ENCODE results near the gene PON1.

The PON1 gene

DNA sequence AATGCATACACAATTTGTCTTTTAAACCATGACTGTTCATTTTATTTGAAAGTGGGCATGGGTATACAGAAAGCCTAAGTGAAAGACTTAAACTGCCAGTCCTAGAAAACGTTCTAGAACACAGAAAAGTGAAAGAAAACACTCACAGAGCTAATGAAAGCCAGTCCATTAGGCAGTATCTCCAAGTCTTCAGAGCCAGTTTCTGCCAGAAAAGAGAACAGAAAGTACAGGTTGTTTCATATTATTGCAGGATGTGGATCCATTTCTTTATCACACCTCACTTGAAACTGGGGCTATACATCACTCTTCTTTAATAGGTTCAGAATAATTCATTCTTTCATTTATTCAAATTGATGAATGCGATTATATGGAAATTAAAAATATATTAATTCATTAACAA is 7.7 kb downstream of the PON1 start:
- no peak for DNase-seq

DNA sequence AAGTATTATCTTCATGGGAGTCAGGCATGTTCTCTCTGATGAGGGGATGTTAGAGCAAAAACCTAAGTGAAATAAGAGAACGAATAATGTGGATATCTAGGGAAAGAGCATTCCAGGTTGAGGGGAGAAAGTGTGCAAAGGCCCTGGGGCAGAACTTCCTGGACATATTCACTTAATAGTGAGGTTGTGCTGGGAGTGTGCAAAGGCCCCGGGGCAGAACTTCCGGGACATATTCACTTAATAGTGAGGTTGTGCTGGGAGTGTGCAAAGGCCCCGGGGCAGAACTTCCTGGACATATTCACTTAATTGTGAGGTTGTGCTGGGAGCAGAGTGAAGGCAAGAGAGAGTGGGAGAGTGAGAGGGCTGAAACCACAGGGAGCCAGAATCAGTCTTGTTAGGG is 11.8 kb downstream of the PON1 start:
- no peak for DNase-seq

DNA sequence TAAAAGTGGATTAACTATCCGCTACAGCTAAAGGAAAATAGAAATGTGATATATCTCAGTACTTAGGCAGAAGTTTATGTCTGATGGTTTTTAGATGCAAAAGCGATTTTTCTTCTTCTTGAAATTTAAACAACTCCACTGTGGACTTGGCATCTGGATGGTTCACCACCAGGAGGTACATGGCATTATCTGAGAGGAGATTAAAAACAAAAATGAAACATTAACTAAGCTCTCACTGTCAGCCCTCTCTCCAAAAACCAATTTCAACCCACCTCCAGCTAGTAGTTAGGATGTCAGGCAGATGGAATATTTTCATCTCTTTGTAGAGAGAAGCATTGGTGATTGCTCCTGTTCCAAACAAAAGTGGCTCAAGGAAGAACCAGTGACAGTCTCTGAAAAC is 12.9 kb downstream of the PON1 start:
- DNase-seq, result no peak

DNA sequence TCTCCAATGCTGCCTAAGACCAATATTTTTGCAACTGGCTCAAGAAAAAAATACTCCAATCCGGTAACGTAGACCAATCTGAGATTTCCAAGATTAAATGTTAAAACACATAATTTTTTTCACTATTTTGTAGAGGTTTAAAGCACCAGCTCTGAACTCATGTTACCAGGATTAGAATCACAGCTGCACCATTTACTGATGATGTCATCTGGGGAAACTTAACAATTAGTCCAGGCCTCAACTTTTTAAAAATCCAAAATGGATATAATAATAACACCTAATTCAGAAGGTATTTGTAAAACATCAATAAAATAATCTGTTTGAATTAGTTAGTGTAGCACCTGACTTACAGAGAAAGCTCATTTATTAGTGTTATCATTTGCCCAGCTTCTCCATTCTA is 14.4 kb downstream of the PON1 start:
- no peak for DNase-seq

DNA sequence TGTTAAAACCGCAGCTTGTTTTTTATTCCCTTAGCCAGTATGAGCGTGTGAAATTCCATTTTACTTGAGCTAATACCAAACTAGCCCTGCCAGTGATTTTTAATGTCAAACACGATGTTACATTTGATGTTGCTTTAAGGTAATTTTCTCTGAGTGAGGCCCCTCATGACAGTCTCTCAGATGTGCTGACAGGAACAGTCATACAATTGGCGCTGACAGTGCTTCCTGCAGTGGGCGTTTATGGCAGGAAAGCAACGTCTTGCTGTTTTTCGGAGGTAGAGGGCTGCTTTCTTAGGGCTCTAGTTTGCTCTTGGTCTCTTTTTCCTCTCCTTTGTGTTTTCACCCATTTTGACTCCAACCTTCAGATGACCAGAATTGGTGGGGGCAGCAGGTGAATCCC is 19.3 kb downstream of the PON1 start:
- DNase-seq, result no peak

DNA sequence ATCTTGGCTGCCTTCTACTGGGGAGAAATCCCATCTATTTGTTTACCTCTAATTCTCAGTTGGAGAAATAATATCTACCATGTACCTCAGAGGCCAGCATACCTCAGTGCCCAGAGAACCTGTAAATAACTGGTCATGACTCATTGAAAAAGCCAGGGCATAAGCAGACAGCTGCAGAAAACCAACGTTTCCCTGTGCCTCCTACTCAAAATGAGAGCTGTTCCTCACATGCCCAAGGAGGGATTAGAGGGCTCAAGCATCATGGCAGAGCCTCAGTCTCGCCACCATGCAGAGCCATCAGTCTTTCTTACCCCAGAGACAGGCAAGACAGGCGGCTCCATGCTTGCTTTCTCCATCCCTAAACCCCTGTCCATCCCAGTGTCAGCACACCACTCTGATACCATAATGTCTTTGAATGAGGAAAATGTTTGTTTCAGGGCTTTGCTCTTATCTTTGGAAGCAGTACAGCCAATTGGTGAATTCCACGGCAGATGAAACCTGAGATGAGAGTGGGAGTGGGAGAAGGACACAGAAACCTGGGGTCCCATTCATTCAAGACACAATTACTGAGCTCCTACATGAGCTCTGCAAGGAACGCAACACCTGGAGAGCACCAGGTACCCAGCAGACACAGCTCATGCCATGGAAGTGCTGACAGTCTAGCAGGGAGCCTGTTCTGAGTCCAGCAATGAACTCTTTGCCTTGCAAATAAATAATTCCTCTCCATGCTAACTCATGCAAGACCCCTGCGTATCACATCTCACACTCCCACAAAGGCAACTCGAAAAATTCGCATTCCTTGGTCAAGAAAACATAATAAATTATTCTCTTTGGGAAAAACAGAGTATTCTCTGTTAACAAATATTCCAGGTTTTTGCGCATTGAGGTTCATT is 21.1 kb downstream of the PON1 start:
- DNase-seq, result no peak

DNA sequence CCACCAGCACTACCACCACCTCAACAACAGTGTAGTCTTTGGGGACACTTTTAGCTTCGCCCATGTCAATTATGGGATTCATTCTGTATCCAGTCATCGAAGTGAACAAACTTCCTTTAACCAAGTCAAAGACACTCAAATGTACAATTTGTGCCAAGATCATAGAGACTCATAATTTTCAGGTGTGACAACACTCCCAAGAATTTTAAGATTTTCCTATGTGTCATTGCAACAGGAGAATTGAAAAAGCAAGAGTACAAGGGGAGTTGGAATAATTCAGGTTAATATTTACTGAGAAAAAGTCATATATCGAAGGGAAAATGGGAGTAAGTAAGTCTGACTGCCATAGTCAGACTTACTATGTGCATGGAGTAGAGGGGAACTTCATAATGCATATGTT is 26.2 kb downstream of the PON1 start:
- DNase-seq, result no peak

DNA sequence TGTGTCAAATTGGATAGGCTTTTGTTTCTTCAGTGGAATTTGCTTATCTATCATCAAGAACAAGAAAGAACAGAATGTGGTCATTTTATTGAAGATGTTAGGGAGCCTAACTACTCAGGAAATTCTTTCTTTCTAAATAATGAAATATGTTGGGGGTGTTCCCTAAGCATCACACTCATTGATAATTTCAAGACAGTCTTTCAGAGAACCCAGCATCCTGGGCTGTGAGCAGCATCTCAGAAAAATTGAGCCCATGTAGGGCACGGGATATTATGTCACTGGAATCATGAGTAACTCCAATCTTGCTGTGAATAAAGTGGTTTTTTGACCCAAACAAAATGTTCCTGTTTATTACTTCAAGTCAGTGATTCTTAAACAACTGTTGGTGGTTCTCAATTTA is 27.3 kb downstream of the PON1 start:
- DNase-seq, result no peak

DNA sequence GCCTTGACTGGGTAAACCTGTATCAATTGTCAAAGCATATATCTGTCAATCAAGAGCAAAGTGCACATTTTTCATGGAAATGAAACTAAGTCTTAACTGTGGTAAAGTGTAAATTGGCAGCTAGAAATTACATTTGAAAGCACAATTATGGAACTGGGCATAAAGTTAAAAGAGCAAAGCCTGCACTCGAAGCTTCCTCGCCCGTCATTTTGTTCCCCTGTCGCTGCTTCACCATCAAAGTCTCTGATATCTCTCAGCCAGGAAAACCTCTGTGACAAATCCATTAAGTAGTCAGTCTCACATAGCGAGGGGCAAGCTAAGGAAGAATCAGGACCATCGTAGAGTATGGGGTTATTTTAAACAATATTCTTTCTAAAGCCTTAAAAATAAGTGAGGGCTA is 27.9 kb downstream of the PON1 start:
- no peak for DNase-seq

DNA sequence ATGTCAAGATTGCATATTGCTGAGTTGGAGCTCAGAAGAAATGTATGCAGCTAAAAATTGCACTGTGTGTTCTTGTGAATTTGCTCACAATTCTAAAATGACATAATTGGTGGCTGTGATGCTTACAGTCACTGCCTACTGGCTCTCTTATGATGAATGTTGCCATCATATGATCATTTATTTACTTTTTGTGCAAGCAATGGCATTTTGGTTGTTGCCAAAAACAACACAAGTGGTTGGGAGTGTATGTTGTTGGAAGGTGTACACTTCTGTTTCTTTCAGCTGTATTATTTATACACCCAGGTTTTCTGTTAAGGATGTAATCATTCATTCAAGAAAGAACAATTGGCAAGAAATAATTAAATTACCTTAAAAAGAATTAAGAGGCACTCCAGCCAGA is 28.9 kb downstream of the PON1 start:
- DNase-seq, result no peak

DNA sequence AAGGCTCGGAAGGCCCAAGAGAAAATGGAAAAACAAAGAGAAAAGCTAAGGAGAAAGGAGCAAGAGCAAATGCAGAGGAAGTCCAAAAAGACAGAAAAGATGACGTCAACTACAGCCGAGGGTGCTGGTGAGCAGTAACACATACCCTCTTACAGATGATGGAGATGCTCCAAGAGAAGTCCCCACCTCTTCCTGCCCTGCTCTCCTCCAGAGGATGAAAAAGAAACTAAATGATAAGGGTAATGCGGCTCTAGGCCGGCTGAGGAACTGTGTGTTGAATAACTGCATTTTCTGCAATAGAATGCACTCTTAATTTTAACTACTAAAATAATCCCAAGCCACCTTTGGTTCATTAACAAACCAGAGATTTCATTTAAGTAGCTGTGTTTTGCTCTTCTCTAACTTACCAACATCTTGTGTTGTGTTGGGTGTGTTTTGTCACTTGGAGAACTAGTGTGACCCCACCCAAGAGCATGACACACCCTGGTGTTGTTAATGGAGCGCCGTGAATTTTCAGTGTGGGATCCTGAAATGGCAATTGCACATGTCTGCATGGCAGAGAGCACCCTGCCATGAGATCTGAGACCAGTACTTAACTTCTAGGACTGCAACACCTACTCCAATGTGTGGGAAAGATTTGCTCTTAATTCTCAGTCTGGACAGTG is 34.0 kb downstream of the PON1 start:
- no peak for DNase-seq

DNA sequence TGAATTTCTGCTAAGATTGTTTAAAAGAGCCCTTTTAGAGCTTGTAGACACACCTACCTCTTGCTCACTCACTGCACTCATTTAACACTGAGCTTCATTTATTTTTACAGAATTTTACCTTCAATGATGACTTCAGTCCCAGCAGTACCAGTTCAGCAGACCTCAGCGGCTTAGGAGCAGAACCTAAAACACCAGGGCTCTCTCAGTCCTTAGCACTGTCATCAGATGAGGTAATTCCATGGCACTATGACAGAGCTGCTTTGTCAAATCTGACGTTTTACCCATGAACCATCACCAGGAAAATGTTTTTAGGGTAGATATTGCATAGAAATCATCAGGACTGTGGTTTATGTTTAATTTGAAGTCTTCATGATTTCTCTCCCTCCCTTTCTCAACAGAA is 38.2 kb downstream of the PON1 start:
- DNase-seq, result no peak

DNA sequence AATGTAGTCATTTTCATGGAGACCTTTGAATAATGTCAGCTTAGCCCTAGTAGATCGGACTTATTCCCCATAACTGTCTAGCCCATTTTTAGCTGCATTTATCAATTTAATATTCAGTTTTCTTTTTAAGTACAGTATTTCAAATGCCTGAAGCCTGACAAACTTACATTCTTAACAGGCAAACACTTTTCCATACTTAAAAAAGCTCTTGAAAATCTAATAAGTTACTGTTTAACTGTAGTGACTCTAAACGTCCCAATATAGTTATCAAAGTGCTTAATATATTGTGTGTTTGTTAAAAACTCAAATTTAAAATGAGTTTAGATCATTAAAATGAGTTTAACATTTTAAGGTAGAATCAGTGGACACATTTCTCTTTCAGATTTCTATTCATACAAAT is 44.9 kb downstream of the PON1 start:
- DNase-seq, result no peak

DNA sequence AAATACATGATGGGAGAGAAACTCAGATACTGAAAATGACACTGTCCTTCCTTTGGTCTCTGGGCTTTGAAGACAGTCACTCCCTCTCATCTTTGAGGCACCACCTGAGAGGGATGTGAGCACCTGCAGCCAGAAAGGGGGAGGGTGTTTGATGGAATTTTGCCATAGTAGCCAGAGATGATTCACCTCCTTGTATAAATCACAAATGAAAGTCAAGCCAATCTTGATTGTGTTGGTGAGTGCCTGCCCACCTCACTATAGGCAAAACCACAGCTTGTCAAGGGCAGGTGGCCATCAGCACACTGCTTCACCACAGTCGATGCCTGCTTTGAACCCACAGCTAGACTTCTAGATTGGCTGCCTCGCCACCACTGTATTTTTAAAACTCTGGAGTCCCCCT is 48.2 kb downstream of the PON1 start:
- DNase-seq, result no peak

DNA sequence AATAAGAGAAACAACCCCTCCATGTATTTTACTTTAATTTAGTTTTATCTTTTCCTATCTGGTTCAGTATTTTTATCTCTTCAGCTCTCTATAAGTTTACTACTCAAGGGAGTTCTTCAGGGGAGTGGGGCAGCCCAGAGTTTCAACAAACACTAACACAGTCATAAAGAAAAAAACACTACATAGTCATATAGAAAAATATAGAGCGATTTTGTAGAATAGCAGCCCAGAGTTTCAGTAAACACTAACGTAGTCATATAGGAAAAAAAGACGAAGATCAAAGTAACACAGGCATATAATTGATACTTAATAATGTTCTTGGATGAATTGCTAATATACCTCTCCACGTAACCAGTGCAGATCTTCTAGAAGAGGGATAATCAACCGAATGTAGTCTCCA is 54.7 kb downstream of the PON1 start:
- no peak for DNase-seq

DNA sequence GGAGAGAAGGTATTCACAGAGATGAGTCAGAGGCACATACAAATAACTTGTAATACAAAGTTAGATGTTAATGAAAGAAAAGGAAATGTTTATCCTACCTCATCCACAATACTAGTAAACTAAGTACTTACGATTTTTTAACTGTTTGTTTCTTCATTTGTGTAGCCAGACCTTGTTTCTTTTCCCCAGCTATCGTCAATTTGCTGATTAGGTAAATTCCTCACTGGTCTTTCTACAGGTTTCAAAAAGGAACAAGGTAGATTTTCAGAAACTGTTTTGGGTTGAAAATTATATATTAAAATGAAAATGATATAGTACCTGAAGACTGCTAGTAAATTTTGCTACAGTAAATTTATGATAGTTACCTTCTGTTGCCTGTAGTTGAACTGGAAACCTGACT is 56.6 kb downstream of the PON1 start:
- no peak for DNase-seq

DNA sequence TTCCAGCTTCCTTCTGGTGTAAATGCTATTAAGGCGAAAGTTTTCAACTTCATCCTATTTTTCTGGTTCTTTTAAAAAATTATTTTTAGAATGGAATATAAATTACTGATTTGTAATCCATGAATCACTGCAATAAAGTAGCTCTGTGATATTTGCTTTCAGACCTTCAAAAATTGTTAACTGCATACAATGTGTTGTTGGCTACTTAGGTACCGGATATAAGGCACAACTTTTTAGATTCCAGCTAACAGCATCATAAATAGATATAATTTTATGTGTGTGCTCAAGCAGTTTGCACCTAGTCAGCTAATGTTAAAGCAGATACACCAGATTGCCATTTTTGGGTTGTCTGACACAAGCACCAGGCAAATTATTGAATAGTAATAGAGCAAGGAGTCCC is 58.7 kb downstream of the PON1 start:
- no peak for DNase-seq

DNA sequence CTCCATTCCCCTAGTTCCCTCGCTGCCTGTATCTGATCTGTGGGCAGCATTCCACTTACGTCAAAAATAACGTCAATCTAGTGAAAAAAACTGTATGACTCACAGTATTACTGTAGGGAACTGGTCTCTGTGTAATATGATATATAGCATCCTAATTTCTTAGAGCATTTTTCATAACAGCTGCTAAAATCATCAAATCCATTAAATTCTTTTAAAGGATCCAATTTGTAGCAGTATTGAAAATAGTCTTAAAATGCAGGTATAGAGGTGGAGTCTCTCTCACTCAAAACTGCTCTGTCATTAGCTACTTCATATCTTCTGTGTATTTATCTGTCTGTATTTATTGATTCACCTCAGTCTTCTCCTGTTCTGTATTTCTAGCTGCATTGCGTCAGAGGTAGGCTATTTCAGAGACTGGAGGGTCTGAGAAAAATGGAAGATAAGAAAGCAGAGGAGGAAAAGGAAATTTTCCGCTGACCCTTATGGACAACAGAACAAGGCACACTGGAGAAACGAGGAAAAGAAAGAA is 59.9 kb downstream of the PON1 start:
- DNase-seq, result no peak

DNA sequence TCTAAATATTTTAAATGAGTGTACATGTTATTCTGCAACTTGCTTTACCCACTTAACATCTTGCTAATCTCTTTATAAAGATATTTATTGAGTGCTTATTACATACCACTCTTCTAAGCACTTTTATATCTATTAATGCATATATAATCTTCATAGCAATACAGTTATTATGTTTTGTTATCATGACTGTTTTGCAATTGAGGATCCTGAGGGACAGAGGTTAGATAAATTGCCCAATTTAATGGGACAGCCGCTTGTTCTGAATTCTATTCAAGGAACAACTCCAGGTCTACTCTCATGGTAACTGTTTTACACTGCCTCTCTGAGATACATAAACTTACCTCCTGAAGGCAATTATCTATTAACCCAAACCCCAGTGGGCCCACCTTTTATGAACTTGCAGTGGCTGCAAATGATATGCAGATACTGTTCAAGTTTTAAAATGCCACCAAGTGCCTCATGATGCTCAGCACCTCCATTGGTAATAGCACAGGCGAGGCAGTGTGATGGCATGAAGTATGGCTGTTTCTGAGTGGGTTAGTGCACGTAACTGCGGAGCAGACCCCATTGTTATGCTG is 60.5 kb downstream of the PON1 start:
- no peak for DNase-seq

DNA sequence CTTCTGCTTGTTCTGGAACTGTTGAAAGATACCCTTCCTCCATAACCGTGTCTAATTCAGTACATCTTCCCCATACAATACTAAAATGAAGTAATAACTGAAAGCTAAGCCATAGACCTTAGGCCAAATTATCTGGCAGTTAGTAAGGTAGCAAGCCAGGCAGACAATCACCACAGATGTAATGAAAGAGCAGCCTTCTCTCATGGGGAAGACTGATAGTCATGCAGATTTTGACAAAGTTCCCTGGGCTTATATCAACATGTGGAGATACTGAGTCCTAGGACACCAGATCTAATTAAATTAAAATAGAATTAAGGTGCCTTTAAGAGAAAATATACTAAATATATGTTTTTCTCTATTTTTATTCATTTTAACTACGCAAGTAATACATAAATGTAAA is 61.5 kb downstream of the PON1 start:
- DNase-seq, result no peak

DNA sequence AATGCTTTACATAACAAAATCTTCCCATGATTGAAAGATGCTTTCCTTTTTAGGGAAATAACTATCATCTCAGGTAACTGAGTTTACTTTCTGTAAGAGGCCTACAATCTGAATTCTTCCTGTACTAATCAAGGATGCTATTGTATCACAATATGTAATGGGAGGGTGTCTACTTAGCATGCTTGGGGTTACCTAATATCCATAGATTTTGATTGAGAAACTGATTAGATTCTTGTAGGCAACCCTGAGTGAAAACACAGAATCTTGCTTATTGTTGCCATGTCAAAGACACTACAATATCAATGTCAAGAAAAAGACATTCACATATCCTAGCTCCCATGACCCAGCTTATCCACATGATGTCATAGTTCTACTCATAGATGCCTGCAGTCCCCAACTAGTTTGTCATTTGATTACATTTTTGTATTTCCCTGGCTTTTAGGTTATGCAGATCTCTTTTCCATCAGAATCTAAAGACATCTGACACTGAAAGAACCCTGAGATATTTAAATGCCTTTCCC is 62.4 kb downstream of the PON1 start:
- DNase-seq, result no peak

DNA sequence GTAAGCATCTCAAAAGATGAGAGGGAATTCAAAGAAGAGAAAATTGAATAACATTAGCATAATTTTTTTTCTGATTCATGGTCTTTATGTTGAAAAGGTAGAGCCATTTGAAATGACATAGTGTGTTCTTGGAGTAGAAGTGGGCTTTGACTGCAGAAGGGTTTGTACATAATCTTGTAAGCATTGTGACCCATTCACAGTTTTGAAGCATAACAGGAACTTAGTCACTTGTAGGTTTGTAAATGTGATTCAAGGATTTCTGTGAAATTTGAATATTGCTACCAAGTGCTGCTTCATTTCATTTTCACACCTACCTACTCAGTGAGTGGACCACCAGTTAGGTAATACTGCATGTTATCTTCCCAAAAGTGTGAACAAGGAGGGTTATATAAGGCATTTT is 68.6 kb downstream of the PON1 start:
- DNase-seq, result no peak

DNA sequence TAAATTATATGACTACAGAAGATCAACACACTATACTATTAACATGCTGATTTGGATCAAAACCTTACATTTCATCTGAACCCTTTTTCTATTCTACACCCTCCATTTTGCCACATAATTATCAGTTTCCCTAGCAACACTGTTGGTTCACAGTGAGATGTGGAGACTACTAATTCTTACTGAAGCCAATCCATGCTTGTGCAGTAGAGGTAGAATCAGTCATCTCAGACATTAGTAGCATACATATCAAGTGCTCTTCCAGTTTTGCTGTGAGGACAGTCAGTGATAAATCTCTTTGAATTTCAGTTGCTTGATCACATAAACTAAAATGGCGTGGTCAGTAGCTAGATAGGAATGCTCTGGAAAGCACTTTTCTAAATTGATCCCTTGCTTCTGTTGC is 70.3 kb downstream of the PON1 start:
- no peak for DNase-seq

DNA sequence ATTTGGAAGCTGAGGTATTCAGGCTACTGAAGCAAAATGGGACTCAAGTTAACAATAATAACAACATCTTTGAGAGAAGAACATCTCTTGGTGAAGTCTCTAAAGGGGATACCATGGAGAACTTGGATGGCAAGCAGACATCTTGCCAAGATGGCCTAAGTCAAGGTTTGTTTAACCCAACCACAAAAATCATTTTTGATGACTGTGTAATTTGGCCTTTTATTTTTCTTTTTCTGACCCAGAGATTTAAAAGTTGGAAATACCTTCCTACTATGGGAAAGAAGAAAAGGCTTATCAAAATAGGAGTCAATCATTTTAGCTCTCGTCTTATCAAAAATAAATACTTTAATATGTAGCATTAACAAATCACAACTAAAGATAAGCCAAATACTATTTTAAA is 72.4 kb downstream of the PON1 start:
- DNase-seq, result no peak
